ENCODE measurements around the gene DNAH10.
"Not testable (repeated sequence)": the region's sequence is repeated elsewhere in the genome, so short reads cannot be mapped to it uniquely, and the experiment has no call there.

DNAH10 gene

DNA sequence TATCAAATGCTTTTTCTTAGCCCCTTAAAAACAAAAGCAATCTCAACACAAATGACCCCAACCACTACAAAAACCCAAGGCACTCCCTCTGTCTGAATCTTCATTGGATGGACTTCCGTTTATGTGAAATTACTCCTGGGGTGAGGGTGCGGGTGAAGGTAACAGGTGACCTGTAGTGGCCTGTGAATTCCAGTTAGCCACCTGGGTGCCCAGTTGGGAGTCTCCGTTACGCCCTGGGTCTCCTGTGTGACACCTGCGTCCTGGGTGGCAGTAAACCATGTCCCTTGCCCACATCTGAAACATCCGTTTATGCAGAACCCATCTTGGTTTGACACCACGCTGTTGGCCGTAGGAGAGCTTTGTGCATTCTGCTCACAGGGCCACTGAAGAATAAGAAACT is 148.0 kb downstream of the DNAH10 start:
- H2AFZ ChIP-seq (ENCODE audit: low read length), result no peak overlapping the region
- H3K9me3 ChIP-seq (ENCODE audit: insufficient read depth, low read depth, low read length), result no peaks in the 10 kb centered on the region
- H3K36me3 ChIP-seq (ENCODE audit: insufficient read depth, low read length), result no peaks in the 10 kb centered on the region
- TF ChIP-seq, protein P1, sequence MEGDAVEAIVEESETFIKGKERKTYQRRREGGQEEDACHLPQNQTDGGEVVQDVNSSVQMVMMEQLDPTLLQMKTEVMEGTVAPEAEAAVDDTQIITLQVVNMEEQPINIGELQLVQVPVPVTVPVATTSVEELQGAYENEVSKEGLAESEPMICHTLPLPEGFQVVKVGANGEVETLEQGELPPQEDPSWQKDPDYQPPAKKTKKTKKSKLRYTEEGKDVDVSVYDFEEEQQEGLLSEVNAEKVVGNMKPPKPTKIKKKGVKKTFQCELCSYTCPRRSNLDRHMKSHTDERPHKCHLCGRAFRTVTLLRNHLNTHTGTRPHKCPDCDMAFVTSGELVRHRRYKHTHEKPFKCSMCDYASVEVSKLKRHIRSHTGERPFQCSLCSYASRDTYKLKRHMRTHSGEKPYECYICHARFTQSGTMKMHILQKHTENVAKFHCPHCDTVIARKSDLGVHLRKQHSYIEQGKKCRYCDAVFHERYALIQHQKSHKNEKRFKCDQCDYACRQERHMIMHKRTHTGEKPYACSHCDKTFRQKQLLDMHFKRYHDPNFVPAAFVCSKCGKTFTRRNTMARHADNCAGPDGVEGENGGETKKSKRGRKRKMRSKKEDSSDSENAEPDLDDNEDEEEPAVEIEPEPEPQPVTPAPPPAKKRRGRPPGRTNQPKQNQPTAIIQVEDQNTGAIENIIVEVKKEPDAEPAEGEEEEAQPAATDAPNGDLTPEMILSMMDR (conservative IDR thresholded peaks at IDR 0.05; ENCODE audit: low read length), result no peak
- no peak for TF ChIP-seq EZH2phosphoT487 (IDR thresholded peaks at IDR 0.05; ENCODE audit: borderline replicate concordance)
- no peaks in the 10 kb centered on the region for H4K20me1 ChIP-seq (ENCODE audit: insufficient read depth, low read length, poor library complexity, severe bottlenecking)
- no peaks in the 10 kb centered on the region for H3K9me2 ChIP-seq (replicated peaks; ENCODE audit: low read depth, low read length)
- no peaks in the 10 kb centered on the region for H3K27me3 ChIP-seq (ENCODE audit: insufficient read depth, low read length, poor library complexity, severe bottlenecking)
- no peaks in the 10 kb centered on the region for H3K79me2 ChIP-seq (ENCODE audit: insufficient read depth, low read length)
- no peaks in the 10 kb centered on the region for H3K4me1 ChIP-seq (ENCODE audit: insufficient read depth, low read length, poor library complexity, severe bottlenecking)
- no peak overlapping the region for H3K9ac ChIP-seq (ENCODE audit: low read depth, low read length, poor library complexity, severe bottlenecking)
- H3K4me2 ChIP-seq (ENCODE audit: low read depth, low read length, poor library complexity, severe bottlenecking), result no peak overlapping the region
- no peak overlapping the region for H3K4me3 ChIP-seq (ENCODE audit: low read length, poor library complexity, severe bottlenecking)
- H3F3A ChIP-seq (ENCODE audit: low read depth), result peaks cover 21% of the 10 kb centered on the region

DNA sequence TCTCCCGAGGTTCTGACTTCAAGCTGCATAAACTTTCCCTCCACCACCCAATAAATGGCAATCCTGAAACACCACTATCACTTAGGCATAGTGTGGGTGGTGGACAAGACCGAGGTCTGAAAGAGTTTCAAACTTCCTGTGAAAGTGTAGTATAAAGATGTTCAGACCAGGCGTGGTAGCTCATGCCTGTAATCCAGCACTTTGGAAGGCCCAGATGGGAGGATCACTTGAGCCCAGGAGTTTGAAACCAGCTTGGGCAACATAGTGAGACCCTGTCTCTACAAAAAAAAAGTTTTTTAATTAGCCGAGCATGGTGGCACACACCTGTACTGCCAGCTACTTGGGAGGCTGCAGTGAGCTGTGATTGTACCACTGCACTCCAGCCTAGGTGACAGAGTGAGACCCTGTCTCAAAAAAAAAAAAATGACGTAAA is 148.7 kb downstream of the DNAH10 start:
- Histone ChIP-seq H3K9ac (ENCODE audit: low read depth, low read length, poor library complexity, severe bottlenecking) (no peak overlapping the region), H3K9me3 (ENCODE audit: insufficient read depth, low read depth, low read length) (no peaks in the 10 kb centered on the region)
- TF ChIP-seq EZH2phosphoT487 (IDR thresholded peaks at IDR 0.05; ENCODE audit: borderline replicate concordance), result no peak
- TF ChIP-seq, protein P1 (conservative IDR thresholded peaks at IDR 0.05; ENCODE audit: low read length), result no peak

DNA sequence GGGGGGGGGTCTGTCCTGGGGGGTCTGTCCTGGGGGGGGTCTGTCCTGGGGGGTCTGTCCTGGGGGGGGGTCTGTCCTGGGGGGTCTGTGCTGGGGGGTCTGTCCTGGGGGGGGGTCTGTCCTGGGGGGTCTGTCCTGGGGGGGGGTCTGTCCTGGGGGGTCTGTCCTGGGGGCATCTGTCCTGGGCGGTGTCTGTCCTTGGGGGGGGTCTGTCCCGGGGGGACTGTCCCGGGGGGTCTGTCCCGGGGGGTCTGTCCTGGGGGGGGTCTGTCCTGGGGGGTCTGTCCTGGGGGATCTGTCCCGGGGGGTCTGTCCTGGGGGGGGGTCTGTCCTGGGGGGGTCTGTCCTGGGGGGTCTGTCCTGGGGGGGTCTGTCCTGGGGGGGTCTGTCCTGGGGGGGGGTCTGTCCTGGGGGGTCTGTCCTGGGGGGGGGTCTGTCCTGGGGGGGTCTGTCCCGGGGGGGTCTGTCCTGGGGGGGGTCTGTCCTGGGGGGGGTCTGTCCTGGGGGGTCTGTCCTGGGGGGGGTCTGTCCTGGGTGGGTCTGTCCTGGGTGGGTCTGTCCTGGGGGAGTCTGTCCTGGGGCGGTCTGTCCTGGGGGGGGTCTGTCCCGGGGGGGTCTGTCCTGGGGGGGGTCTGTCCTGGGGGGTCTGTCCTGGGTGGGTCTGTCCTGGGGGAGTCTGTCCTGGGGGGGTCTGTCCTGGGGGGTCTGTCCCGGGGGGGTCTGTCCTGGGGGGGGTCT is 149.7 kb downstream of the DNAH10 start:
- not testable (repeated sequence) for H3K36me3 ChIP-seq (ENCODE audit: insufficient read depth, low read length); H3K79me2 ChIP-seq (ENCODE audit: insufficient read depth, low read length); H3K9ac ChIP-seq (ENCODE audit: low read depth, low read length, poor library complexity, severe bottlenecking); H3K4me1 ChIP-seq (ENCODE audit: insufficient read depth, low read length, poor library complexity, severe bottlenecking); H3K9me2 ChIP-seq (replicated peaks; ENCODE audit: low read depth, low read length); H3K4me2 ChIP-seq (ENCODE audit: low read depth, low read length, poor library complexity, severe bottlenecking); H2AFZ ChIP-seq (ENCODE audit: low read length); H3K27me3 ChIP-seq (ENCODE audit: insufficient read depth, low read length, poor library complexity, severe bottlenecking); H3K4me3 ChIP-seq (ENCODE audit: low read length, poor library complexity, severe bottlenecking); H3K9me3 ChIP-seq (ENCODE audit: insufficient read depth, low read depth, low read length); H4K20me1 ChIP-seq (ENCODE audit: insufficient read depth, low read length, poor library complexity, severe bottlenecking)
- peaks cover 21% of the 10 kb centered on the region for H3F3A ChIP-seq (ENCODE audit: low read depth)

More for the DNA sequence above, 148.7 kb downstream of the DNAH10 start:
- Histone ChIP-seq H3K4me1 (ENCODE audit: insufficient read depth, low read length, poor library complexity, severe bottlenecking) (no peaks in the 10 kb centered on the region), H3K4me3 (ENCODE audit: low read length, poor library complexity, severe bottlenecking) (no peak overlapping the region), H3K4me2 (ENCODE audit: low read depth, low read length, poor library complexity, severe bottlenecking) (no peak overlapping the region), H3K9me2 (replicated peaks; ENCODE audit: low read depth, low read length) (no peaks in the 10 kb centered on the region), H3K36me3 (ENCODE audit: insufficient read depth, low read length) (no peaks in the 10 kb centered on the region), H4K20me1 (ENCODE audit: insufficient read depth, low read length, poor library complexity, severe bottlenecking) (no peaks in the 10 kb centered on the region), H2AFZ (ENCODE audit: low read length) (no peak overlapping the region), H3F3A (ENCODE audit: low read depth) (peaks cover 21% of the 10 kb centered on the region), H3K27me3 (ENCODE audit: insufficient read depth, low read length, poor library complexity, severe bottlenecking) (no peaks in the 10 kb centered on the region), H3K79me2 (ENCODE audit: insufficient read depth, low read length) (no peaks in the 10 kb centered on the region)

All from Loucy (cell line).